IPS-18c (cell line): ENCODE results near the gene TP53RK.

Experiments
- H3K4me3 ChIP-seq: 2 replicates; pipeline ENCODE4 v1.7.0; 2013; ENCODE audit warnings: low read depth, mild to moderate bottlenecking, low read length, moderate library complexity; ENCODE audit not compliant: insufficient read depth
- H3K9me3 ChIP-seq: one replicate; pipeline ENCODE4 v1.6.1; 2013; ENCODE audit warnings: mild to moderate bottlenecking, low read length, moderate library complexity; ENCODE audit not compliant: control insufficient read depth, insufficient read depth

The TP53RK gene

DNA sequence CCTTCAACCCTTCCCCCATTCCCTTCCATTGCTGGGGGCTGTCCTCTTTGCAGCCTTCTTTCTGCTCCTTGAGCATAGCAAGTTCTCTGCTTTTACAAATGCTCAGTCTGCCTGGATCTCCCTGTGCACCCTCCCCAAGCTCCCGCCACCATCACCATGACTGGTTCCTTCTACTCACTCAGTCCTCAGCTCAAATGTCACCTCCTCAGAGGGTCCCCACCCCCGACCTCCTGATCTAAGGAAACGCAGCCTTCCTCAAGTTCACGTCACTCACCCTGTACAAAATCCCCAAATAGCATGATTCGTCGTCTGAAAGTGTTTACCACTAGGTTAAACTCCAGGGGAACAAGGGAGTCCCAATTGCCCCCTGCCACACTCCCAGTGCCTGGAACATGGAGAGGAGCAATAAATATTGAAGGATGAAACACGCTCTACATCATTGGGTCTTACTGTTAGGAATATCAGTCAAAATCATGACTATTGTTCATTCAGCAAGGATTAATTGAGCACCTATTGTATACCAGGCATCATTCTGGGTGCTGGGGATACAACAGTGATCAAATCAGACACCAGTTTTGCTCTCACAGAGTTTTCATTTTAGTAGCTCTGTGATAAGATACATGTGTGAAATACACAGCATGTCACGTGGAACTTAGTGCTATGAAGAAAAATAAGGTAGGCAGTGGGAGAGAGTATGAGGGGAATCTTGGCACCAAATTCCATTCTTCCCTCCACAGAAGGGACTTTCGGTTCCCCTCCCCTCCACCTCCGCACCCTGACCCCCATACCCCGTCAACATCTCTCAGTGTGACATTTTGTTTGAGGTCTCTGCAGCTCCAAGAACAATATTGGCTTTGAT is 15.6 kb downstream of the TP53RK start:
- H3K4me3 ChIP-seq, result no peak overlapping the region
- H3K9me3 ChIP-seq, result no peaks in the 10 kb centered on the region

DNA sequence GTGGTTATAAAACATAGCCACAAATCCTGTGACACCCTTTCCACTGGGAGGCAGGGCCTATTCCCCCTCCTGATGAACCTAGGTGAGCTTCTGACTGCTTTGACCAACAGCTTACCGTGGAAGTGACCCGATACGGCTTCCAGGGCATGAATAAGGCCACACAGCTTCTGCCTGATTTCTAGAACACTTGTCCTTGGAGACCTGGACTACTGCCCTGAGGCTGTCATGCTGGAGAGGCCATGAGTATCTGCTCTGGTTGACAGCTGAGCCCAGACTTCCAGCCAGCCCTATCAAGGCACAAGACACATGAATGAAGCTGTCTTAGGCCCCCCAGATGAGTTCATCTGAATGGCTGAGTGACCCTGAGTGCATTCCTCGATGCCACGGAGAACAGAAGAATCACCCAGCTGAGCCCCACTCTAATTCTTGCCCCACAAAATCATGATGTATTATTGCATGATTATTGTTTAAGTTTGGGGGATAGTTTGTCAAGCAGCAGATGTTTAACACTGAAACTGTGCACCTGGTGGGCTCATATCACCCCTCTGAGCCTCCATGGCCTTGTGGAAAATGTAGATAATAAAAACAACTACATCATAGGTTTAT is 16.6 kb downstream of the TP53RK start:
- no peaks in the 10 kb centered on the region for H3K9me3 ChIP-seq
- no peak overlapping the region for H3K4me3 ChIP-seq

GRCh38 chr20:46671866-46672542 is 17.2 kb downstream of the TP53RK start:
- Histone ChIP-seq H3K4me3 (no peak overlapping the region), H3K9me3 (no peaks in the 10 kb centered on the region)

DNA sequence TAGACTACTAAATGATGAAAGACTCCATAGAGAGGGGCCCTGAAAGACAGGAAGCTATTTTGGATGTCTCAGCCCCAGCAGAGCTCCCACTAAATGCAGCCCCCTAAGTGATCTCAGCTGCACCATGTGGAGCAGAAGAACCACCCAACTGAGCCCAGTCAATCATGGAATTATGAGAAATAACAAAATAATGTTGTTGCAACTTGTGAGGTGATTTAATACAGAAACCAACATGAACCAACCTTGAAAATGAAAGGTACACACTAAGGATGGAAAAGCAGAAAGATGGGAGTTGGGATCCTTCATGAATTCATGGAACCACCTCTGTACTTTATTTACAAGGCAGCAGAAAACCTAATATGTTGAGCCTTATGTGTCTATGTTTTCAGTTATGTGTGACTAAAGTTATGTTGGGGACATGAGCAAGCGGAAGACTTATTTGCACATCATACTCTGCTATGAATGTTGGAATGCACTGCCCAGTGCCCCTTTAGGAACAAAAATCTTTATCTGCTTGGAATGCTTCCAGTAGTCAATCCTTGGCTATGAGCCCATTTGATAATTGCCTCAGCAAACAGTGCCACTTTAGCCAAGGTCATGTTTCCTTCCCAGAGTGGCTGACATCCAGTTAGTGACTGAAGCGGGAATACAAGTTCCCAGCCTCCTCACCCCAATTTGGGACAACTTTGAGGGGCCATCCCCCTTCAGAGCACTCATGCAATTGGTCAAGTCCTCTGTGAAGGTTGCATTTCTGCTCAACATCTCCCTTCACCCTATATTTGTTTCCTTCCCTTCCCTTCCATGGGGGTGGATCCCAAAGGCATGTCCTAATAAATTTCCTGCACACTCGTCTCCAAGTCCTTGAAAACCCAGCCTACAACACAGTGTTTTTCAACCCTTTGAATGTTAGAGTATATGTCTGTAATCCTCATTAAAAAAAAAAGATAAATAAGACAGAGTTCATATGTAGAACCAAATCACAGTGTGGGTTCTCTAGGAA is 18.4 kb downstream of the TP53RK start:
- Histone ChIP-seq H3K4me3 (no peak overlapping the region), H3K9me3 (no peaks in the 10 kb centered on the region)

DNA sequence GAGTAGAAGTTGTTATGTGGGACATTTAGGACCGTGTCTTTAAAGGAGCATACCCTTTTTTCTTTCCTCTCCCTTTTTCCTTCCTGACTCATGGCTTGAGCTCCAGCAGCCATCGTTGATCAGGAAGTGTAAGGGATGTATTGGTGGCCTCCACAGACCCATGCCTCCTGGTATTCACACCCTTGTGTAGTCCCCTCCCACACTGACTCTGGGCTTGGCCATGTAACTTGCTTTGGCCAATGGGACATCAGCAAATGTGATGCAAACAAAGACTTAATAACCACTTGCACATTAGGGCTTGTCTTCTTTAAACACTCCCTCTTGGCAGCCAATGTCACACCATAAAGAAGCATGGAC is 19.0 kb downstream of the TP53RK start:
- Histone ChIP-seq H3K9me3 (no peaks in the 10 kb centered on the region), H3K4me3 (no peak overlapping the region)

DNA sequence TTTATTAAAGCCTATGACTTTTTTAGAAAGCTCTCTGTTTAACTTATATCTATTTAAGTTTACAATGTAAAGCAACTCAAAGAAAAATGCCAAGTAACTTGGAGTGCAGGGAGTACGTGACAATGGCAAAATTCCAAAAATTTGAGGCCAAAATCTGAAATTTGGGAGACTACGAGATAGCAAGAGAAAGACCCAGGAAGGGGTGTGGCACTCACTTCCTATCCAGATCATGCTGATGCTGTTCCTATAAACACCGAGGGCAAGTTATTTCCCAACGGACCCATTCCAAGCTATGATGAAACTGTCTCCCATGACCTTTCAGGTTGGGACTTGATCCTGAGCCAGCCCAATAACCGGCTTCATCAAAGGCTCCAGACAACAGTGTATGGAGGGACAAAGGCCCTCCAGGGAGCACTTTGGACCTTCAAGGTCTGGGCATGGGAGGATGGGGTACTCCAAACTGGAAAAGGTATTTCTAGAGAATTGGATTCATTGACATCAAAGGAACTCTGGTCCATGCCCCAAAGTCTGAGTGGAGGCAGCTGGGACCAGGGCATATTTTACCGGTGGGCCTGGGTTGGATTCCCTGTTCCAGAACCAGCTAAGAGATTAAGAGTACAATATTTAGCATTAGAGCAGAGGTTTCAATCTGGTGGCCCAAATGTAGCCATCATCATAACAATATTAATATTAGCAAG is 22.3 kb downstream of the TP53RK start:
- Histone ChIP-seq H3K4me3 (no peak overlapping the region), H3K9me3 (no peaks in the 10 kb centered on the region)

GRCh38 chr20:46666306-46666705 is 22.9 kb downstream of the TP53RK start:
- Histone ChIP-seq H3K9me3 (no peaks in the 10 kb centered on the region), H3K4me3 (no peak overlapping the region)

DNA sequence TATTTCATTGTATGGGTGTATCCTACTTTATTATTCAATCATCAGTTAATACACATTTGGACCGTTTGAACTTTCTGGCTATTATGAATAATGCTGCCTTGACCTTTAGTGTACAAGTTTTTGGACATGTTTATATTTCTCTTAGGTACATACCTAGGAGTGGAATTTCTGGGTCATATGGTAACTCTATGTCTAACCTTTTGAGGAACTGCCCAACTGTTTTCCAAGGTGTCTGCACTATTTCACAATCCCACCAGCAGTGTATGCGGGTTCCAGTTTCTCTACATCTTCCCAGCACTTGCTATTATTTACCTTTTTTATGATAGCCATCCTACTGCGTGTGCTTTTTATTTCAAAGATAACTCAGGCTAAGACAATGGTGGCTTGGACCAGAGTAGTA is 23.6 kb downstream of the TP53RK start:
- H3K9me3 ChIP-seq, result no peaks in the 10 kb centered on the region
- no peak overlapping the region for H3K4me3 ChIP-seq

DNA sequence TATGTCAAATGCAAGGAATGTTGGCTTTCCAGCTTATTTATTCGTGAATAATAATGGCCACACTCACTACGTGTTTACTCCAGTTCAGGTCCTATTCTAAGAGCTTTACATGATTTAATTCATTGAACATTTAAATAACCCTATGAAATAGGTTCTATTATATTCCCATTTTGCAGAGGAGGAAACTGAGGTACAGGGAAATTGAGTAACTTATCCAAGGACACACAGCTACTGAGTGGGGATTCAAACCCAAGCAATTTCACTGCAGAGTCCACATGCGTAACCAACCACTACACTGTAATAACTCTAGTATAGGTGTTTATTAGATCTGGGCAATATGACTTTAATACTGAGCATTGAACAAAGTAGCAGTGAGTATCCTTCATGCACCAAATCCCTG is 25.7 kb downstream of the TP53RK start:
- Histone ChIP-seq H3K9me3 (no peaks in the 10 kb centered on the region), H3K4me3 (no peak overlapping the region)

GRCh38 chr20:46661659-46662058 is 27.6 kb downstream of the TP53RK start:
- no peaks in the 10 kb centered on the region for H3K9me3 ChIP-seq
- no peak overlapping the region for H3K4me3 ChIP-seq

DNA sequence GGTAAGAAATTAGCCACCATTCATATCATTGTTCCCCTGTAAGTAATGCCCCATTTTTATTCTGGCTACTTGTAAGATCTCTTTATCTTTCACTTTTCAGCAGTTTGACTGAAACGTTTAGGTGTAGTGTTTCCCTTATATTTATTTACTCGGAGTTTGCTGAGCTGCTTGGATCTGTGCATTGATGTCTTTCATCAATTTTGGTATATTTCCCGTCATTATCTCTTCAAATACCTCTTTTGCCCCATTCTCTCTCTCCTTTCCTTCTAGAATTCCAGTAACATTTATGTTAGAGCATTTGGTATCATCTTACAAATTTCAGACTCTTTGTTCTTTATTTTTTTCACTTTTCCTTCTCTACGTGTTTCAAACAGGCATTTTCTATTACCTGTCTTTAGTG is 28.8 kb downstream of the TP53RK start:
- H3K4me3 ChIP-seq, result no peak overlapping the region
- no peaks in the 10 kb centered on the region for H3K9me3 ChIP-seq

- no peak overlapping the region for H3K4me3 ChIP-seq
- H3K9me3 ChIP-seq, result no peaks in the 10 kb centered on the region
Observed at GRCh38 chr20:46657618-46658017, 31.6 kb downstream of the TP53RK start.

DNA sequence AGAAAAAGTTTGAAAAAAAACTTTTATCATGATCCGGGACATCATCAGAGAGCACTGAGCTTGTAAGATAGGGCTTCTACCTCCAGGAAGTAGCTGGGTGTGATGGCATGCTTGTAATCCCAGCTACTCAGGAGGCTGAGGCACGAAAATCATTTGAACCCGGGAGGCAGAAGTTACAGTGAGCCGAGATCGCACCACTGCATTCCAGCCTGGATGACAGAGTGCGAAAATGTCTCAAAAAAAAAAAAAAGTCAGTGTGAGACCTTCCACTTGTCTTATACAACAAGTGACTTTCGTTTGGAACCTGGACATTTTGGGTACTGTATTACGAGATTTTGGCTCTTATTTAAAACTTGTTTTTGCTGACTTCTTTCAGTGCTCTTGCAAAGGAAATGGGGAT is 32.1 kb downstream of the TP53RK start:
- no peaks in the 10 kb centered on the region for H3K9me3 ChIP-seq
- H3K4me3 ChIP-seq, result no peak overlapping the region

DNA sequence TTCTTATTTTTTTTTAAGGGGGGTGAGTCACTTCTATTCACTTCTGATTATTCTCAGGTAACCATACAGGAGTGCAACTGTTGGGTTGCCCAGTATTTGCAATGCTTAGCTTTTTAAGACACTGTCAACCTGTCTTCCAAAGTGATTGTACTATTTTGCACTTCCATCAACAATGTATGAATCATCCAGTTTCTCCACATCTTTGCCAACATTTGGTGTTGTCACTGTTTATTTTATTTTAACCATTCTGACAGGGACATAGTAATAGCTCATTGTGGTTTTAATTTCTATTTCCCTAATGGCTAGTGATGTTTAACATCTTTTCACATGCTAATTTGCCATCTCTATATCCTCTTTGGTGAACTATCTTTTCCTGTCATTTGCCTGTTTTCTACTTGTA is 36.5 kb downstream of the TP53RK start:
- no peaks in the 10 kb centered on the region for H3K9me3 ChIP-seq
- no peak overlapping the region for H3K4me3 ChIP-seq

- Histone ChIP-seq H3K9me3 (no peaks in the 10 kb centered on the region), H3K4me3 (peak within 1 kb of the TSS; percentile 47)
Observed at GRCh38 chr20:46651091-46651962, 37.9 kb downstream of the TP53RK start, which contains the start of gene SLC13A3. SLC13A3 (minus strand) TSS chr20:46651459; CDS start chr20:46651421, 38 bp downstream.
